ENCODE measurements around the gene PI4KA. TPM values are rescaled to one million over a fixed set of nuclear protein-coding genes. Genes with fewer than 3 reads are reported as not detected.
"Not testable (repeated sequence)": the region's sequence is repeated elsewhere in the genome, so short reads cannot be mapped to it uniquely, and the experiment has no call there.

PI4KA gene
- total RNA-seq, 2 donors from 2014 or later = 68.3 to 97.6 TPM

DNA sequence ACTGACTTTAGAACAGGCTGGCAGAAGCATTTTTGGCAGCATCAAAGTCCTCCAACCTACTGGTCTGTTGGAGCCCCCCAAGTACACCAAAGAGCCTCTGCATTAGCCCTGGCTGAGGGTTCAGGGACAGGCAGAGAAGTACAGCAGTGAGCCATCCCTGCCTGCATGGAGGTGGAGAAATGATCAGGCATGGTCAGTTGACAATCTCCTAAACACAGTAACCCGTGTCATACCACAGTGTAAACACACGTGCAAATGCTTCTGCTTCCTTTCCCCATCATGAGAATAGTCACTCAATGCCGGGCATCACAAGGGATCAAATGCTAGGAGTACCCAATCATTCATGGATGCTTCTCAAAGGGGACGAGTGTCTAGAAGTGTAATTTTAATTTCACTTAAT lies 76.5 kb downstream of the PI4KA start:
- Mint-ChIP-seq H3K27ac (peak overlapping the region in 1 of 2 donors; percentile 57), H3K9me3 (no peaks in the 10 kb centered on the region), H3K36me3 (peaks cover 0 to 10% of the 10 kb centered on the region in 2 donors)
- DNase-seq (ENCODE audit: low spot score in 2 of 2) (no peak), ATAC-seq (no peak)

DNA sequence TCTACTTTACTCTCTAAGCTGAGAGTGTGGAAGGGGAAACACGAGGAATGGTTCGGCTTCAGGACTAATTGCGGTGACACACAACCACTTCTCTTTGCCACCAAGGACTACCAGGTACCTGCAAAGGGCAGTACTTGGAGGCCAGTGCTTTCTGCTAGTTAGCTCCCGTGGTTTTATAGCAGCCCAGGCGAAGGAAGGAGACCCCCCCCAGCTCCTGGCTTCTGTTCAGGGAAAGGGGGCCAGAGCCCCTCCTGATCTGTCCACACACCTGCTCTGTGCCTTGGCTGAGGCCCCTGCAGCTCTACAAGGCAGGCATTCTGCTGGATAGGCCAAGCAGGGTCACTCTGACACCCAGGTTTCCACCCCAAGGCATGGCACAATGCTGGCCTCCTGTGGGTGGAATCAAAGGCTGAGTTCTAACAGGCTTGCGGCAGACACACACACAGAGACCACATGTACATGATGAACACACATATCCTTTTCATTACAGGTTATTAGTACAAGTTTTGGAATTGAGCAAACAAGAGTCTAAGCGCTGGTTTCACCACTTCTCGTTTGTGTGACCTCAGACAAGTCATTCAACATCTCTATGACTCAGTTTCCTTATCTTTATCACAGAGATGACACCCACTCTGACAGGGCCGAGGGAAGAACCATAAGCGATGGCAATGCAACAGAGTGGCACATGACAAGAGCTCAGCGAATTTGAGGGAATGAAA lies 77.2 kb downstream of the PI4KA start:
- Mint-ChIP-seq H3K36me3 (peaks cover 0 to 10% of the 10 kb centered on the region in 2 donors), H3K9me3 (no peaks in the 10 kb centered on the region), H3K27ac (peak overlapping the region; percentile 57 to 68)
- ATAC-seq = peak; percentile 90 to 92
- peak; percentile 18 to 62 for DNase-seq (ENCODE audit: low spot score in 2 of 2)

DNA sequence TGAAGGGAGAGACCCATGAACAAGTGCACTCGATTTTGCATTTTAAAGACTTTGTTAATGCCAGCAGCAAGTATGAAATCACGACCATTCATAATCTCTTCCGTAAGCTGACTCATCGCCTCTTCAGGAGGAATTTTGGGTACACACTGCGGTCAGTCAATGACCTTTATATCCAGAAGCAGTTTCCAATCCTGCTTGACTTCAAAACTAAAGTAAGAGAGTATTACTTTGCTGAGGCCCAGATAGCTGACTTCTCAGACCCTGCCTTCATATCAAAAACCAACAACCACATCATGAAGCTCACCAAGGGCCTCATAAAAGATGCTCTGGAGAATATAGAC lies 78.8 kb downstream of the PI4KA start:
- Mint-ChIP-seq H3K36me3 (peaks cover 0 to 10% of the 10 kb centered on the region in 2 donors), H3K9me3 (no peaks in the 10 kb centered on the region), H3K27ac (peak overlapping the region in 1 of 2 donors; percentile 60)
- DNase-seq (ENCODE audit: low spot score in 2 of 2) (no peak), ATAC-seq (no peak)

DNA sequence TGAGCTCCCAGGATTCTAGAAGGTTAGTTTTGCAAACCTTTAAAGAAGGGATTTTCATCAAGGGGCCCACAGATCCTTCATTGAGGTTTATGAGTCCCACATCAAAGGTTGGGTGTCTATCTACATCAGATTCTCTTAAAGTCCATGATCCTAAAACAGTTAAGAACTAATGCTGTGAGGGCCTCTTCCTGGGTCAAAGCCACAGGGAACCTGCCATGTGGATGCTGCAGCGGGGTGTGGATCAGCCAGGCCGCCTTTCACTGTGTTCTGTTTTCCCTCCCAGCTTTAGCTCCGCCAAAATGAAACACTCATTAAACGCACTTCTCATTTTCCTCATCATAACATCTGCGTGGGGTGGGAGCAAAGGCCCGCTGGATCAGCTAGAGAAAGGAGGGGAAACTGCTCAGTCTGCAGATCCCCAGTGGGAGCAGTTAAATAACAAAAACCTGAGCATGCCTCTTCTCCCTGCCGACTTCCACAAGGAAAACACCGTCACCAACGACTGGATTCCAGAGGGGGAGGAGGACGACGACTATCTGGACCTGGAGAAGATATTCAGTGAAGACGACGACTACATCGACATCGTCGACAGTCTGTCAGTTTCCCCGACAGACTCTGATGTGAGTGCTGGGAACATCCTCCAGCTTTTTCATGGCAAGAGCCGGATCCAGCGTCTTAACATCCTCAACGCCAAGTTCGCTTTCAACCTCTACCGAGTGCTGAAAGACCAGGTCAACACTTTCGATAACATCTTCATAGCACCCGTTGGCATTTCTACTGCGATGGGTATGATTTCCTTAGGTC lies 79.4 kb downstream of the PI4KA start:
- Mint-ChIP-seq H3K9me3 (no peaks in the 10 kb centered on the region), H3K36me3 (peaks cover 0 to 10% of the 10 kb centered on the region in 2 donors), H3K27ac (peak overlapping the region; percentile 20 to 72)
- ATAC-seq (no peak), DNase-seq (ENCODE audit: low spot score in 2 of 2) (no peak)

DNA sequence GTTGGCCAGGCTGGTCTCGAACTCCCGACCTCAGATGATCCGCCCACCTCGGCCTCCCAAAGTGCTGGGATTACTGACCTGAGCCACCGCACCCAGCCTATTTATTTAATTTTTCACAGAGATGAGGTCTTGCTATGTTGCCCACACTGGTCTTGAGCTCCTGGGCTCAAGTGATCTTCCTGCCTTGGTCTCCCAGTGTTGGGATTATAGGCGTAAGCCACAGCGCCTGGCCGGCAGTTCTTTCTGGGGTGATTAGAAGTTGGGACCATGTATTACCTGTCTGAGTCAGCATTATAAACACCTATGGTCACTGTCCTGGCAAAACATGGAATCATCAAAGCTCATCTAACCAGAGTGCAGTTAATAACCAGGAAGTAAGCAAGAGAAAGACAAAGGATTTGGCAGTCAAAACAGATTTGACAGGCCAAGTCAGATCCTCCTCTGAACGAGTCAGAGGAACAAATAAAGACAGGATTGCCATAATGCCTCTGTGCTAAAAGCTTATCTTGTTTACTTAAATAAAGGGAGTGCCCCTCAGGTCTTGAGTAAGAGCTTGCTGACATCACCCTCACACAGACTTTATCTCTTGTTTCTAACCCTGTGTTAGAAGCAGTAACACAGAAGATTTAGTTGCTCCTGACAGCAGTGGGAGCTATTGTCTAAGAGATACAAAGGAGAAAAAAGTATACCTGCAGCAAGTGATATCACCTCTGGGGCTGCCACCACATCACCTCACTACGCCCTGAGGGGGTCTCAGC lies 81.0 kb downstream of the PI4KA start:
- DNase-seq (ENCODE audit: low spot score in 2 of 2) = no peak
- Mint-ChIP-seq H3K9me3 (no peaks in the 10 kb centered on the region), H3K36me3 (peaks cover 0 to 10% of the 10 kb centered on the region in 2 donors), H3K27ac (peak overlapping the region in 1 of 2 donors; percentile 72)
- no peak for ATAC-seq

DNA sequence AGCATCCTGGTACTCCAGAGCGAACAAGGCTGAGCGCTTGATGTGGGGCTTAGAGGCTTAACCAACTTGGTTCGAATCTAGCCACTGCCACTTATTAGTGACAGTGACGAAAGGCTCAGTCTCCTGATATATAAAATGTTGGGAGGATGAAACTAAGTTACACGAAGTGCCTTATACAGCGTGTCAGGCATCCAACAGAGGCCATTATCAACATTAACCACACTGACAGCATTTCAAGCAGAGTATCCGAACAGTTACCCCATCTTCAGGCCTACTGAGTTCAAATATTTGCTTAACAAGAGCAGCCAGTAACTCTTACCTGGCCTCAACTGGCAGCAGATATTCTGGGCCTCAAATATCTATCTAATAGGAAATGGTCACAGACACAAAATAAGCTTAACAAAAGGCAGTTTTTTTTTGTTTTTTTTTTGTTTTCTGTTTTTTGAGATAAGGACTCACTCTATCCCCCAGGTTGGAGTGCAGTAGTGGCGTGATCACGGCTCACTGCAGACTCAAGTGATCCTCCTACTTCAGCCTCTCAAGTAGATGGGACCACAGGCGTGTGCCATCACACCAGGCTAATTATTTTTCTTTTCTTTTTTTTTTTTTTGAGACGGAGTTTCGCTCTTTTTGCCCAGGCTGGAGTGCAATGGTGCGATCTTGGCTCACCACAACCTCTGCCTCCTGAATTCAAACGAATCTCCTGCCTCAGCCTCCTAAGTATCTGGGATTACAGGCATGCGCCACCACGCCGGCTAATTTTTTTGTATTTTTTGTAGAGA lies 81.8 kb downstream of the PI4KA start:
- H3K36me3 Mint-ChIP-seq = peaks cover 0 to 10% of the 10 kb centered on the region in 2 donors
- ATAC-seq = no peak
- no peak for DNase-seq (ENCODE audit: low spot score in 2 of 2)
- no peaks in the 10 kb centered on the region for H3K9me3 Mint-ChIP-seq
- peak overlapping the region in 1 of 2 donors; percentile 40 for H3K27ac Mint-ChIP-seq

DNA sequence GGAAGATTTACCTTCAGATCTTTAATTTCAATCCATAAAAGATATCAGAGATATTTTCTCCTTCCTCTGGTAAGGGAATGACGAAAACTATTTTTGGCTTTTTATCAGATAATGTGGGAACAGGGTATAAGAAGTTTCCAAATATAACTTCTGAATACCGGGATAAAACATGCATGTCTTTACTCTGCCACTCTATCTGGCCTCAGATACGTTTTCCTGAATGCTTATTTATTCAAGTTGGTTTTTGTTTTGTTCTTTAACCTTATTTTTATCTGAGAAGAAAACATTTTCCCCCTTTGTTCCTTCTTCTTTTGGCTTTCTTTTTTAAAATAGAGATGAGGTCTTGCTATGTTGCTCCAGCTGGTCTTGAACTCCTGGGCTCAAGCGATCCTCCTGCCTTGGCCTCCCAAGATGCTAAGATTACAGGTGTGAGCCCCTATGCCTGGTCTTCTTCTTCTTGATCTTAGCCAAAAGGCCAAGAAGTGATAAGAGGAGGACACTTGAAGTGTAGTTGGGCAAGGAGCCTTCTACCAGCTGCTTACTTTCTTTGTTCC lies 83.2 kb downstream of the PI4KA start:
- Mint-ChIP-seq H3K36me3 (peaks cover 0 to 10% of the 10 kb centered on the region in 2 donors), H3K27ac (no peak overlapping the region), H3K9me3 (no peaks in the 10 kb centered on the region)
- no peak for ATAC-seq
- no peak for DNase-seq (ENCODE audit: low spot score in 2 of 2)

DNA sequence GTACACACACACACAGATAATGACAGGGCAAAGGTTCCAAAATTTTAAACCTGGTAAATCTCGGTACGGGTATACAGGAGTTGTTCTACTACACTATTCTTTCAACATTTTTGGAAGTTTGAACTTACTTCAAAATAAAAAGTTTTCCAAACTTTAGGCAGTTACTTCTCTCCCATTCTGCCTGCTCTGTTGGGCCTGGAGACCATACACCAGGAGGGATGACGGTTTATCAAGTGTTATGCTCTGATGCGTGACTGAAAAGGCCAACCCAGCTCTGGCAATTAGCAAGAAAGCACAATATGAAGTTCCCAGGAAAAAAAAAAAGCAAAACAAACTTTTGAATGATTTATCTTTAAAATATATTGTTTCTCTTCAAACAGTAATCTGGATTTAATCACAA lies 83.7 kb downstream of the PI4KA start:
- no peak overlapping the region for H3K27ac Mint-ChIP-seq
- no peaks in the 10 kb centered on the region for H3K9me3 Mint-ChIP-seq

DNA sequence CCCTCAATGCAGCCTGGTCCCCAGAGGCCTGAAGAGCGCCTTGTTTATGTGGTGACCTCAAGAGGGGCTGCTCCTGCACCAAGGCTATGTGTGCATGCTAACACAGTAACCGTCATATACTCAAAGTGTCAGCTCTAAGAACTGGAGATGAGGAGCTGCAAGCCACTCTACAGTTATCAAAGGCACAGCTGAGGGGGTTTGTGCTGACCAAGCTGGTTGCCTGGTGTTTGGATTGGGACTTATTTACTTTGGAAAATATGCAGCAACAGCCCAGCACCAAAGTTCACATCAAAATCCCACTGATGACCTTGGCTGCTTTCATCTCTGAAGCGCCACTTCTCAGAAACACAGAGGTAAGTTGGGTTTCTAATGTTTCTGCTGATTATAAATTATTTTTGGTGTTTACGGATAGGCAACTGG lies 84.8 kb downstream of the PI4KA start, which contains the start of gene SERPIND1:
SERPIND1 (plus strand) TSS at position 321 of the 420 bp plus-strand sequence. CDS start 5,200 bp downstream, outside the sequence.
- ATAC-seq = no peak
- Mint-ChIP-seq H3K36me3 (no peaks in the 10 kb centered on the region), H3K27ac (peak within 1 kb of the TSS in 1 of 2 donors; percentile 36), H3K9me3 (no peaks in the 10 kb centered on the region)
- DNase-seq (ENCODE audit: low spot score in 2 of 2) = no peak

More for the DNA sequence above, 83.7 kb downstream of the PI4KA start:
- no peak for ATAC-seq
- H3K36me3 Mint-ChIP-seq = peaks cover 0 to 7% of the 10 kb centered on the region in 2 donors
- DNase-seq (ENCODE audit: low spot score in 2 of 2) = no peak

DNA sequence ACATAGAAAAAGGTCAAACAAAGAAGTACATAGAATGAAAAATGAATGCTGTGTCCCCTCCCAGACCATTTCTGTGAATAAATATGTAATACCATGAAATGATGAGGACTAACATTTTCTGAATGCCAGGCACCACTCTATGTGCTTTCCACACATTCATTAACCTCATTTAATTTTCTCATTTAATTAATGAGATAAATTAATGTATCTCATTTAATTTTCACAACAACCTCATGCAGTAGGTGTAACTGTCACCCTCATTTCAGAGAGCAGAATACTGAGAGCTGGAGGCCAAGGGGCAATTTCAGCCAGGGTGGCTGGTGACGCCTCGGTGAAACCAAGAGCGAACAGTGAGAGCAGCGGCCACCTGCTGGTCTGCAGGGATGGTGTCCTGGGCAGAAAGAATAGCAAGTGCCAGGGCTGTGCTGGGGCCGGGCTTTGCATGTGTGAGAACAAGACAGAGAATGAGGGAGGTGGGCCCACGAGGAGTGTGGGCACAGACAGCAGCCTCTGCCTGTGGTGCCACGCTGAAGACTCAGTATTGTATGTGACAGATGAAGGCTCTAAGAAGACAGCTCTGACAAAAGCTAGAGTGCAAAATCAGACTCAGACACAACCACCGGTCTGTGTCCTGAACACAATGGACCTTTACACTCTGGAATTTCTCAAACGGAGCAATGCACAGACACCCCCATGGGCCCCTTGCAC lies 86.5 kb downstream of the PI4KA start:
- Mint-ChIP-seq H3K27ac (peak overlapping the region in 1 of 2 donors; percentile 3), H3K36me3 (no peaks in the 10 kb centered on the region), H3K9me3 (no peaks in the 10 kb centered on the region)
- no peak for DNase-seq (ENCODE audit: low spot score in 2 of 2)
- ATAC-seq = no peak

DNA sequence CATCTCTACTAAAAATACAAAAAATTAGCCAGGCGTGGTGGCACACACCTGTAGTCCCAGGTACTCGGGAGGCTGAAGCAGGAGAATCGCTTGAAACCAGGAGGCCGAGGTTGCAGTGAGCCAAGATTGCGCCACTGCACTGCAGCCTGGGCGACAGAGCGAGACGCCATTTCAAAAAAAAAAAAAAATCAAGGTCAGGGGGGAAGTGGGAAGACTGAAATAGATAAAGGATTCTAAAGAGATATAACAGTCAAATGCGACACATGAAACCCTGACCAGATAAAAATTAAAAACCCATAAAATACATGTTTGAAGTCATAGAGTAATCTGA lies 89.2 kb downstream of the PI4KA start:
- DNase-seq (ENCODE audit: low spot score in 2 of 2); H3K9me3 Mint-ChIP-seq; H3K36me3 Mint-ChIP-seq; ATAC-seq: not testable (repeated sequence)
- peak overlapping the region; percentile 61 to 85 for H3K27ac Mint-ChIP-seq

DNA sequence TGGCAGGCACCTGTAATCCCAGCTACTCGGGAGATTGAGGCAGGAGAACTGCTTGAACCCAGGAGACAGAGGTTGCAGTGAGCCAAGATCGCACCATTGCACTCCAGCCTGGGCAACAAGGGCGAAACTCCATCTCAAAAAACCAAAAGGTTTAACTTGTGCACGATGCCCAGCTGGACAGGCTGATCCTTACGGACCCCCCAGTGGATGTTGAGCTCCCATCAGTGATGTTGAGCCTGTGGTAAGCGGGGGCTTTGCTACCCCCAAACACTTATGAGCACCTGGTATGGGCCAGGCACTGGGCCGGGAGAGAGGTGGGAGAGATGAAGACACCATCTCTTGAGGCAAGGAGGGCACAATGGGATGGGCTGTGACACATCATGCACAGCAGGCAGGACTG lies 92.1 kb downstream of the PI4KA start:
- H3K27ac Mint-ChIP-seq = no peak overlapping the region
- no peaks in the 10 kb centered on the region for H3K9me3 Mint-ChIP-seq
- DNase-seq (ENCODE audit: low spot score in 2 of 2) = no peak
- ATAC-seq = no peak
- peaks cover 6 to 10% of the 10 kb centered on the region in 2 donors for H3K36me3 Mint-ChIP-seq

DNA sequence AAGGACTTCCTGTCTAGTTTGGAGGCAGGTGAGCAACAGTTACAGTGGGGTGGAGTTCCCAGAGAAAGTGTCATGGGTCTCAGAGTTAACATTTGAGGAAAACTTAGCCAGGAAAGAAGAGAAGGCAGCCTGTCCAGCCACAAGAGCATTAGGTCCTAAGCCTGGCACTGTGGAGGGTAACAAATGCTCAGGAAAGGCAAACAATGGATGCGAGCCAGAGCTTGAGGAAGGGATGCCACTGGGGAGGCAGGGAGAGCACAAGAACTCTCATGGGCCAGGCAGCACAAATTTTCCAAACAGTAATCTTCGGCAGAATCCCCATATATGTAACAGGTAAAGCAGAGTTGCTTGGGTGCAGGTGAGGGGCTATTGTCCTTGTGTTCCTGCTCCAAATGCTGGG lies 92.7 kb downstream of the PI4KA start:
- DNase-seq (ENCODE audit: low spot score in 2 of 2) (no peak), ATAC-seq (no peak)
- Mint-ChIP-seq H3K27ac (peak overlapping the region in 1 of 2 donors; percentile 92), H3K9me3 (no peaks in the 10 kb centered on the region), H3K36me3 (peaks cover 6 to 10% of the 10 kb centered on the region in 2 donors)

DNA sequence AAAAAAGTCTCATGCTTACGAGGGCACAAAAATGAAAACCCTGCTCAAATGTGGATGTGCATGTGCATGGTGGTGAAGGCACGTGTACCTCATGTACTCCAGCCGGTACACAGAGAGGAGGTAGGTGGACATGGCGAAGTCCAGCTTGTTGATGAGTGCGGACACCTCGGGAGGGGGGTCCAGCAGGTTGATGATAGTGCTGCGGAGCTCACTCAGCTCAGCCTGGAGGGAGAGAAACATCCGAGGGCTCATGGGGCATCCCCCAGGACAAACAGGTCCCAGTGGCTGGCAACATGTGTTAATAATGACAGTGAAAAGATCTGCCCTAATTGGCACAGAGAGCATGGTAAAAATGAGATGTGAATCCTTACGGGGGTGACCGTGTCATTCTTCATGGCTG lies 93.9 kb downstream of the PI4KA start:
- no peak overlapping the region for H3K27ac Mint-ChIP-seq
- no peak for DNase-seq (ENCODE audit: low spot score in 2 of 2)
- no peaks in the 10 kb centered on the region for H3K9me3 Mint-ChIP-seq
- no peak for ATAC-seq
- peaks cover 6 to 10% of the 10 kb centered on the region in 2 donors for H3K36me3 Mint-ChIP-seq

DNA sequence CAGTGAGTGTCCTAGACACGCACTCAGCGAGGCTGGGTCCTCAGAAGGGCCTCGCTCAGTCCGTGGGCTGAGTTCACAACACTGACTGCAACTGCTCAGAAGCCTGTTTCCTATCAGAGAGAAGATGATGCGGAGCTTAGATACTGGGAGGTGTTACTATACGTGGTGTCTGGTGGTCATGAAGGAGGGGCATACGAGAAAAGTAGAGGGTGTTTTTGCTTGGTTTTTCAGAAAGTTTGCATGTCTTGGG lies 94.2 kb downstream of the PI4KA start:
- Mint-ChIP-seq H3K36me3 (peaks cover 6 to 10% of the 10 kb centered on the region in 2 donors), H3K27ac (no peak overlapping the region), H3K9me3 (no peaks in the 10 kb centered on the region)
- no peak for ATAC-seq
- no peak for DNase-seq (ENCODE audit: low spot score in 2 of 2)

All from activated naive CD4-positive, alpha-beta T cell treated with anti-CD3 and anti-CD28 coated beads, Interleukin-2, amount 50 U/mL, for 72 hours (primary cell).